Retinal pigment epithelial cell (primary cell): Measurements from ENCODE around the gene OR3A1.
"Not testable (repeated sequence)": the region's sequence is repeated elsewhere in the genome, so short reads cannot be mapped to it uniquely, and the experiment has no call there.

Experiments
- DNase-seq: peaks from one replicate; pipeline ENCODE4 v3.0.0-alpha.2; 2010; ENCODE audit warnings: low read depth
- H3K4me3 ChIP-seq: 2 replicates; pipeline ENCODE4 v1.5.1; 2011; ENCODE audit warnings: mild to moderate bottlenecking, low read length, control low read depth, moderate library complexity
- CTCF ChIP-seq: conservative IDR thresholded peaks from 2 replicates; pipeline ENCODE4 v1.5.1; 2011; ENCODE audit warnings: low read depth, low read length, control low read depth, inconsistent platforms

Gene OR3A1

GRCh38 chr17:3298260-3298659 is at the start of gene OR3A1:
Gene OR3A1 (minus strand): TSS chr17:3298360. CDS start chr17:3292582, 5,778 bp downstream.
- DNase-seq = no peak
- no peak within 1 kb of the TSS for H3K4me3 ChIP-seq
- TF ChIP-seq CTCF = no peak

GRCh38 chr17:3342782-3343181 is 44.6 kb upstream of the OR3A1 start:
- not testable (repeated sequence) for H3K4me3 ChIP-seq

GRCh38 chr17:3335876-3336275 is 37.7 kb upstream of the OR3A1 start:
- H3K4me3 ChIP-seq = no peak overlapping the region
- no peak for DNase-seq

More at GRCh38 chr17:3342782-3343181, 44.6 kb upstream of the OR3A1 start:
- not testable (repeated sequence) for DNase-seq

GRCh38 chr17:3318336-3318735 is 20.2 kb upstream of the OR3A1 start:
- DNase-seq = no peak
- H3K4me3 ChIP-seq = no peak overlapping the region
- no peak for TF ChIP-seq CTCF

More at GRCh38 chr17:3335876-3336275, 37.7 kb upstream of the OR3A1 start:
- no peak for TF ChIP-seq CTCF

GRCh38 chr17:3316836-3317235 is 18.7 kb upstream of the OR3A1 start:
- TF ChIP-seq CTCF = no peak
- no peak overlapping the region for H3K4me3 ChIP-seq
- DNase-seq = no peak

GRCh38 chr17:3308603-3309002 is 10.4 kb upstream of the OR3A1 start:
- no peak for DNase-seq
- no peak for TF ChIP-seq CTCF
- no peak overlapping the region for H3K4me3 ChIP-seq

- H3K4me3 ChIP-seq = no peak overlapping the region
- TF ChIP-seq CTCF = no peak
- DNase-seq = no peak
Observed at GRCh38 chr17:3295632-3296031, 2.5 kb downstream of the OR3A1 start.

GRCh38 chr17:3293548-3293947 is 4.6 kb downstream of the OR3A1 start:
- H3K4me3 ChIP-seq, DNase-seq: not testable (repeated sequence)
